Neural progenitor cell (in vitro differentiated cells): Measurements from ENCODE around the gene IGFN1.

ENCODE experiments used
- CTCF ChIP-seq: fragments of 200-600 bp; sonication (generic); IDR thresholded peaks from 2 replicates; pipeline ENCODE4 v1.5.1; 2017; ENCODE audit warnings: antibody characterized with exemption, mild to moderate bottlenecking
- EZH2 ChIP-seq: fragments of 200-600 bp; sonication (generic); IDR thresholded peaks from 2 replicates; pipeline ENCODE4 v1.6.1; 2017; ENCODE audit warnings: antibody characterized with exemption, mild to moderate bottlenecking, moderate library complexity

- TF ChIP-seq CTCF: no peak
- no peak for TF ChIP-seq EZH2
These were observed at the start of gene IGFN1 for GRCh38 chr1:201190624-201191051.
